Activated CD8-positive, alpha-beta memory T cell treated with anti-CD3 and anti-CD28 coated beads for 36 hours (primary cell): ENCODE data around the gene MBD3L2B. TPM values are rescaled to one million over a fixed set of nuclear protein-coding genes. Genes with fewer than 3 reads are reported as not detected.

Experiments used
- CTCF ChIA-PET: fragments of 350-600 bp; sonication (Branson Sonifier 250); formaldehyde crosslinking; loops from one replicate; lab custom pipeline; 2021; ENCODE audit warnings: antibody characterized with exemption; lab: Charles Lee
- POLR2A ChIA-PET: fragments of 350-600 bp; sonication (Branson Sonifier 250); formaldehyde crosslinking; loops from one replicate; lab custom pipeline; 2021; ENCODE audit warnings: antibody characterized with exemption; lab: Charles Lee
- total RNA-seq, 2 experiments: library from RNA; stranded (reverse); gene quantifications; one replicate each; pipeline ENCODE4 v1.2.3, GENCODE V29; 2021

The MBD3L2B gene
- total RNA-seq, 2 experiments from 2014 or later, result not detected

DNA sequence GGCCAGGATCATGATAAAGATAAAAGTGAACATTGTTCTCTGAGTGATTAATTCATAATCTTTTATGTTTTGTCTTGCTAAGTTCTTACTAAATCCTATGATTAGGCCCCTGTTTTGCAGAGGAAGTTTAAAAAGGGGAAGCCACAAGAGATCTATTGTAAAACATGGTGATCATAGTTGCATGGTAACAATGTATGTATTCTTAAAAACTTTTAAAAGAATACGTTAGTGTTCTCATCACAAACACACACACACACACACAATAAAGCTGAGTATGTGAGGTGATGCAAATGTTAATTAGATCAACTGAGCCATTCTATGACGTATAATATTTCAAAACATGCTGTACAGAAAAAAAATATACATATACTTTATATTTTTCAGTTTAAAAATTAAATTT is 51.2 kb downstream of the MBD3L2B start:
- ChIA-PET CTCF (no interaction called here), POLR2A (no interaction called here)

DNA sequence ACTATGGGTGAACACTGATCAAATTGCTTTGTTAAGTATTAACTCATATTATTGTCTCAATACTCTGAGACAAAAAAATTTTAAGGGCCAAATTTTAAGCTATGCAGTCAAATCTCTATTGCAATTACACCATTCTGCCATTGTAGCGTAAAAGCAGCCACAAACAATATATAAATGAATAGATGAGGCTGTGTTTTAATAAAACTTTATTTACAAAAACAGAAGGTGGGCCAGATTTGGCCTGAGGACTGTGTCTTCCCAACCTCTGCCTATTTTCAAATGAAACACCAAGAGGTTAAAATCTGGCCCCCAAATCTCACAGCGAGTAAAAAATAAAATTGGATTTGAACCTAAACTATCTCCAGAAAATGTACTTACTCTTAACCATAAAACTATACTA is 51.7 kb downstream of the MBD3L2B start:
- ChIA-PET POLR2A (no interaction called here), CTCF (no interaction called here)

Other genes with a start within 250 kb of the MBD3L2B start
- 10 to 100 TPM; 59.5 to 59.7 TPM for gene VAV1, start 248.7 kb downstream of the MBD3L2B start, total RNA-seq
- under 1 TPM; 0.44 TPM for gene ADGRE1, start 133.9 kb downstream of the MBD3L2B start, total RNA-seq
- not detected for gene MBD3L5, start 9.1 kb upstream of the MBD3L2B start, total RNA-seq
- not detected for gene MBD3L4, start 18.7 kb upstream of the MBD3L2B start, total RNA-seq
- not detected for gene MBD3L2, start 27.9 kb upstream of the MBD3L2B start, total RNA-seq
- gene MBD3L3, start 37.2 kb upstream of the MBD3L2B start, total RNA-seq, result not detected
- gene ZNF557, start 48.3 kb upstream of the MBD3L2B start, total RNA-seq, result 1 to 10 TPM; 9.5 to 9.9 TPM